GM21737 (cell line): ENCODE measurements around the gene CETN1.

Experiments
- ATAC-seq: cut with Tn5 transposase; IDR thresholded peaks from one replicate; pipeline ENCODE4 v1.9.1; 2021; ENCODE audit warnings: mild to moderate bottlenecking, moderate library complexity; ENCODE audit not compliant: unreplicated experiment

CETN1 gene

GRCh38 chr18:580154-580553 is at the start of gene CETN1:
Gene CETN1 (plus strand): TSS chr18:580380. CDS start chr18:580409, 29 bp downstream.
- no peak for ATAC-seq

- ATAC-seq, result no peak
These were observed 48.2 kb upstream of the CETN1 start for GRCh38 chr18:532018-532417.

- no peak for ATAC-seq
These were observed 47.5 kb upstream of the CETN1 start for GRCh38 chr18:532632-533031.

GRCh38 chr18:533995-534601 is 46.1 kb upstream of the CETN1 start:
- ATAC-seq, result no peak

GRCh38 chr18:543447-544078 is 36.6 kb upstream of the CETN1 start:
- no peak for ATAC-seq

- ATAC-seq, result no peak
These were observed 30.2 kb upstream of the CETN1 start for GRCh38 chr18:549967-550366.

GRCh38 chr18:551404-552061 is 28.6 kb upstream of the CETN1 start:
- ATAC-seq, result peak; percentile 89

- ATAC-seq, result no peak
These were observed 24.3 kb upstream of the CETN1 start for GRCh38 chr18:555705-556457.

GRCh38 chr18:564708-565561 is 15.2 kb upstream of the CETN1 start:
- no peak for ATAC-seq

GRCh38 chr18:565562-566061 is 14.6 kb upstream of the CETN1 start:
- no peak for ATAC-seq

GRCh38 chr18:567122-567521 is 13.1 kb upstream of the CETN1 start:
- ATAC-seq, result no peak

- ATAC-seq, result no peak
These were observed 11.4 kb upstream of the CETN1 start for GRCh38 chr18:568731-569130.

GRCh38 chr18:570256-570655 is 9.9 kb upstream of the CETN1 start:
- ATAC-seq, result no peak

GRCh38 chr18:570697-571096 is 9.5 kb upstream of the CETN1 start:
- no peak for ATAC-seq

- ATAC-seq, result no peak
These were observed 7.9 kb upstream of the CETN1 start for GRCh38 chr18:572091-572830.

- ATAC-seq, result no peak
These were observed 7.3 kb upstream of the CETN1 start for GRCh38 chr18:572831-573289.

- ATAC-seq, result no peak
These were observed 6.8 kb upstream of the CETN1 start for GRCh38 chr18:573385-573784.

- no peak for ATAC-seq
These were observed 5.9 kb upstream of the CETN1 start for GRCh38 chr18:574149-574860.
